Loucy (cell line): ENCODE measurements around the gene INF2.

Experiments
- EZH2phosphoT487 ChIP-seq: fragments of 200-600 bp; IDR thresholded peaks from 2 replicates; pipeline ENCODE4 v1.6.1; 2018; ENCODE audit warnings: antibody characterized with exemption, mild to moderate bottlenecking, moderate library complexity, borderline replicate concordance
- TF ChIP-seq, protein P1 (sequence below): fragments of 200-600 bp; sonication (generic); conservative IDR thresholded peaks from 2 replicates; pipeline ENCODE4 v1.5.1; 2014; ENCODE audit warnings: mild to moderate bottlenecking, antibody characterized with exemption, low read length

DNA sequence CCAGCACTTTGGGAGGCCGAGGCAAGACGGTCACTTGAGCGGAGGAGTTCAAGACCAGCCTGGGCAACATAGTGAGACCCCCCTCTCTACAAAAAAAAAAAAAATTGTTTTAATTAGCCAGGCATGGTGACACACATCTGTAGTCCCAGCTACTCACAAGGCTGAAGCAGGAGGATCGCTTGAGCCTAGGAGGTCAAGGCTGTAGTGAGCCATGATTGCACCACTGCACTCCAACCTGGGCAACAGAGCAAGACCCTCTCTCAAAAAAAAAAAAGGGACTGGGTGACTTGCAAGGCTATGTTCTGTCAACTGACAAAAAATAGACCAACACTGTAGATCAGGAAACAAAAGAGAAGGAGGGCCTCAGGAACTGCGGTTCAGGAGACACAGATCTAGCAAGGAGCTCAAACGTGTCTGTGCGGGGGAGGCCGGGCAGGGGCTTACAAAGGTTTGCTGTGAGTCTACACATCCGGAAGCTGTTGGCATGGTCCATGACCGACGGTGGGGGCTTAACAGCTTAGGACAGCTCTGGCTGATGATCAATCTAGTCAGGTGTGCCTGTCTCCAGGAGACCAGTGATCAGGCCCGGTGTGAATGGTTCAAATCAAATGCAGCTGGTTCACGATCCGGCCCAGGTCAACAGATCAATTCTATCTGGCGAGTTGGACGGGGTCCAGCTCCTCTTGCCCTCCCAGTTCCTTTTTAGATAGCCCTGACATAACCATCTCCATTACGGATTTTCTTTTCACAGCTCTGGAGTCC is 31.7 kb upstream of the INF2 start:
- TF ChIP-seq, protein P1, sequence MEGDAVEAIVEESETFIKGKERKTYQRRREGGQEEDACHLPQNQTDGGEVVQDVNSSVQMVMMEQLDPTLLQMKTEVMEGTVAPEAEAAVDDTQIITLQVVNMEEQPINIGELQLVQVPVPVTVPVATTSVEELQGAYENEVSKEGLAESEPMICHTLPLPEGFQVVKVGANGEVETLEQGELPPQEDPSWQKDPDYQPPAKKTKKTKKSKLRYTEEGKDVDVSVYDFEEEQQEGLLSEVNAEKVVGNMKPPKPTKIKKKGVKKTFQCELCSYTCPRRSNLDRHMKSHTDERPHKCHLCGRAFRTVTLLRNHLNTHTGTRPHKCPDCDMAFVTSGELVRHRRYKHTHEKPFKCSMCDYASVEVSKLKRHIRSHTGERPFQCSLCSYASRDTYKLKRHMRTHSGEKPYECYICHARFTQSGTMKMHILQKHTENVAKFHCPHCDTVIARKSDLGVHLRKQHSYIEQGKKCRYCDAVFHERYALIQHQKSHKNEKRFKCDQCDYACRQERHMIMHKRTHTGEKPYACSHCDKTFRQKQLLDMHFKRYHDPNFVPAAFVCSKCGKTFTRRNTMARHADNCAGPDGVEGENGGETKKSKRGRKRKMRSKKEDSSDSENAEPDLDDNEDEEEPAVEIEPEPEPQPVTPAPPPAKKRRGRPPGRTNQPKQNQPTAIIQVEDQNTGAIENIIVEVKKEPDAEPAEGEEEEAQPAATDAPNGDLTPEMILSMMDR: no peak
- no peak for TF ChIP-seq EZH2phosphoT487
